ENCODE measurements around the gene RAB30.

RAB30 gene

DNA sequence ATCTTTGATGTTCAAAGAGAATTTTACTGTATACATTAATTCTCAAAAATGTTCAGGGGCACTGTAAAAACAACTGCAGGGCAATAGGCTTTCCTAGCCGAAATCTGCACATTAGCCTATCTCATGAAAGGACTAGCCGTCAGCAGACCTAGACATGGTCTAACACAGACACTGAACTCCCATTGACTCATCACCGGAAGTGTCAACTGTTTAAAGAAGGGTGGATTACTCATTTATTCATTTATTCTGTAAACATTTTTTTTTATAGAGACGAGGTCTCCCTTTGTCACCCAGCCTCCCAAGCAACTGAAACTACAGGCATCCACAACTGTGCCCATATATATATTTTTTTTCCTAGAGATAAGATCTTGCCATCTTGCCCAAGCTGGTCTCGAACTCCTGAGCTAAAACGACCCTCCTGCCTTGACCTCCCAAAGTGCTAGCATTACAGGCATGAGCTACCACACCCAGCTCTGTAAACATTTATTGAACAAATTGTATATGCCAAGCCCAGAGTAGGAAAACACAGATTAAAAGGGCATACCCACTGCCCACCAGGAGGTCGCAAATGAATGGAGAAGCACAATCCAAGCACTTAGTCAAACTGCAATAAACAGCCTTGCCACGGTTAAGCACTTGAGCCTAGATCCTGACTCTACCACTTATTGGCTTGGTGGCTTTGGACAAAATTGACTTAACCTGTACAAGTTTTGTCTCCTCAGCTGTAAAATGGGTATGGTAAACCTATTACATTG, 26.6 kb downstream of the RAB30 start:
- TF ChIP-seq, protein P1, sequence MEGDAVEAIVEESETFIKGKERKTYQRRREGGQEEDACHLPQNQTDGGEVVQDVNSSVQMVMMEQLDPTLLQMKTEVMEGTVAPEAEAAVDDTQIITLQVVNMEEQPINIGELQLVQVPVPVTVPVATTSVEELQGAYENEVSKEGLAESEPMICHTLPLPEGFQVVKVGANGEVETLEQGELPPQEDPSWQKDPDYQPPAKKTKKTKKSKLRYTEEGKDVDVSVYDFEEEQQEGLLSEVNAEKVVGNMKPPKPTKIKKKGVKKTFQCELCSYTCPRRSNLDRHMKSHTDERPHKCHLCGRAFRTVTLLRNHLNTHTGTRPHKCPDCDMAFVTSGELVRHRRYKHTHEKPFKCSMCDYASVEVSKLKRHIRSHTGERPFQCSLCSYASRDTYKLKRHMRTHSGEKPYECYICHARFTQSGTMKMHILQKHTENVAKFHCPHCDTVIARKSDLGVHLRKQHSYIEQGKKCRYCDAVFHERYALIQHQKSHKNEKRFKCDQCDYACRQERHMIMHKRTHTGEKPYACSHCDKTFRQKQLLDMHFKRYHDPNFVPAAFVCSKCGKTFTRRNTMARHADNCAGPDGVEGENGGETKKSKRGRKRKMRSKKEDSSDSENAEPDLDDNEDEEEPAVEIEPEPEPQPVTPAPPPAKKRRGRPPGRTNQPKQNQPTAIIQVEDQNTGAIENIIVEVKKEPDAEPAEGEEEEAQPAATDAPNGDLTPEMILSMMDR (conservative IDR thresholded peaks at IDR 0.05; ENCODE audit: low read depth, low read length), result no peak
- Histone ChIP-seq H3K9ac (no peak overlapping the region), H3K4me3 (IDR thresholded peaks at IDR 0.05; ENCODE audit: insufficient read depth, low read depth, low read length) (no peak overlapping the region), H3K4me2 (no peak overlapping the region), H3K79me2 (ENCODE audit: insufficient read depth, low read depth) (no peaks in the 10 kb centered on the region), H3K27me3 (ENCODE audit: insufficient read depth, low read depth) (no peaks in the 10 kb centered on the region), H3K36me3 (ENCODE audit: insufficient read depth) (no peaks in the 10 kb centered on the region), H2AFZ (ENCODE audit: low read depth) (no peak overlapping the region), H3K4me1 (ENCODE audit: low read depth, poor library complexity, severe bottlenecking) (peaks cover 10% of the 10 kb centered on the region), H3K27ac (no peak overlapping the region), H4K20me1 (ENCODE audit: insufficient read depth) (no peaks in the 10 kb centered on the region)

DNA sequence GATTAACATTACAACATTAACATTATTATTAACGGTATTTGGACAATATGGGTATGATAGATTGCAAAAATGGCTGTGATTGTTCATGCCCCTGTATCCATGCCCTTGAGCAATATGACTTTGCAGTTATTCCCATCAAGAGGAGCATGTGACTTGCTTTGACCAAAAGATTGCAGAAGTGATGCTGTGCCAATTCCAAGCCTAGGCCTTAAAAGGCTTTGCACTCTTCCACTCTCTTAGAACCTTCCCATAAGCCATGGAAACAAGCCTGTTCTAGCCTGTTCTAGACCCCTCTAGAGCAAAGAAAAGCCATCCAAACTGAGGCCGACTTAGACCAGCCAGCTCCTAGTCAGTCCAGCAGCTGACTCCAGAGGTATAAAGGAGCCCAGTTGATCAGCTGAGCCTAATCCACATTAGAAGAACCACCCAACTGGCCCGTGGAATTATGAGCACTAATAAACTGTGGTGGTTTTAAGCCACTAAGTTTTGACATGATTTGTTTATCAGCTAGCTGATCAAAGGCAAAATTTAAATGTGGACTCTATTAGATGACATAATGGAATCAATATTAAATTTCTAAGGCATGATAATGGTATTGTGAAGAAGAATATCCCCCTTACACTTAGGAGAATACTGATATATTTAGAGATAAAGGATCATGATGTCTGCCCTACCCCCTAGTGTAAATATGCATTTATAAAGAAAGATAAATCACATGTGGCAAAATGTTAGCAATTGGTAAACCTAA, 28.6 kb downstream of the RAB30 start:
- H3K4me3 ChIP-seq (IDR thresholded peaks at IDR 0.05; ENCODE audit: insufficient read depth, low read depth, low read length), result no peak overlapping the region
- no peak overlapping the region for H3K4me2 ChIP-seq
- no peaks in the 10 kb centered on the region for H4K20me1 ChIP-seq (ENCODE audit: insufficient read depth)
- H3K4me1 ChIP-seq (ENCODE audit: low read depth, poor library complexity, severe bottlenecking), result peaks cover 10% of the 10 kb centered on the region
- no peaks in the 10 kb centered on the region for H3K27me3 ChIP-seq (ENCODE audit: insufficient read depth, low read depth)
- H3K27ac ChIP-seq, result no peak overlapping the region
- H3K79me2 ChIP-seq (ENCODE audit: insufficient read depth, low read depth), result no peaks in the 10 kb centered on the region
- TF ChIP-seq, protein P1 (conservative IDR thresholded peaks at IDR 0.05; ENCODE audit: low read depth, low read length), result no peak
- H2AFZ ChIP-seq (ENCODE audit: low read depth), result no peak overlapping the region
- H3K9ac ChIP-seq, result no peak overlapping the region
- H3K36me3 ChIP-seq (ENCODE audit: insufficient read depth), result no peaks in the 10 kb centered on the region

DNA sequence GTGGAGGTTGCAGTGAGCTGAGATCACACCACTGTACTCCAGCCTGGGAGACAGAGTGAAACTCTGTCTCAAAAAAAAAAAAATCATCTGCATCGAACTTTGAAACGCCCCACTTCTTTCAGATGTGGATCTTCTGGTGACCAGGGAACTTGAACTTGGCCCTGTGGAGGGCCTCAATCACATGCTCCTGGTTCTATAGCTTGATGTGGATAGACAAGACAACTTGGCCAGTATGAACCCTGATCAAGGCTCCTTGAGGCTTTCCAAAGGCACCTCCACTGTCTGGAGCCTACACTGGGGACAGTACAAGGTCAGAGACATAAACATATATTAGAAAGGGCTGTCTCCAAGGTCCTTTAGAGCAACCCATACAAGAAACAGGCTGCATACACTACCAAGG, 30.6 kb downstream of the RAB30 start:
- Histone ChIP-seq H3K27me3 (ENCODE audit: insufficient read depth, low read depth) (no peaks in the 10 kb centered on the region), H2AFZ (ENCODE audit: low read depth) (no peak overlapping the region), H3K4me2 (no peak overlapping the region), H3K4me3 (IDR thresholded peaks at IDR 0.05; ENCODE audit: insufficient read depth, low read depth, low read length) (no peak overlapping the region), H3K36me3 (ENCODE audit: insufficient read depth) (no peaks in the 10 kb centered on the region), H4K20me1 (ENCODE audit: insufficient read depth) (no peaks in the 10 kb centered on the region), H3K4me1 (ENCODE audit: low read depth, poor library complexity, severe bottlenecking) (no peaks in the 10 kb centered on the region), H3K79me2 (ENCODE audit: insufficient read depth, low read depth) (no peaks in the 10 kb centered on the region), H3K9ac (no peak overlapping the region), H3K27ac (no peak overlapping the region)
- TF ChIP-seq, protein P1 (conservative IDR thresholded peaks at IDR 0.05; ENCODE audit: low read depth, low read length), result no peak

DNA sequence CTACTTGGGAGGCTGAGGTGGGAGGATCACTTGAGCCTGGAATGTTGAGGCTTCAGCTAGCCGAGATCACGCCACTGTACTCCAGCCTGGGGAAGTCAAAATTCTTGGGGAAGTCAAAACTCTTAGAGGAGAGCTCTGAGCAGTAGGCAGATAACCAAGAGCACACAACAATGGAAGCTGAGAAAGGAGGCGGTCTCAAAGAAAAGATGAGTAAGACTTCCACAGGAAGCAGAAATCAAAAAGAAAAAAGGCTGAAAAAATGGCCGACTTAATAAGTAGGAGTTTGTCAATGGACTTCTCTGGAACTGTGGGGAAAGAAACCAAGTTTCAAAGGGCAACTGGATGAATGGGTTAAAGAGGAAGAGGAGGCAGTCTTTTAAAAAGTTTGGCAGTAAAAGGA, 32.1 kb downstream of the RAB30 start:
- Histone ChIP-seq H3K36me3 (ENCODE audit: insufficient read depth) (no peaks in the 10 kb centered on the region), H3K4me2 (no peak overlapping the region), H3K4me1 (ENCODE audit: low read depth, poor library complexity, severe bottlenecking) (peaks cover 7% of the 10 kb centered on the region), H2AFZ (ENCODE audit: low read depth) (no peak overlapping the region), H3K27me3 (ENCODE audit: insufficient read depth, low read depth) (no peaks in the 10 kb centered on the region), H3K4me3 (IDR thresholded peaks at IDR 0.05; ENCODE audit: insufficient read depth, low read depth, low read length) (no peak overlapping the region), H3K79me2 (ENCODE audit: insufficient read depth, low read depth) (no peaks in the 10 kb centered on the region), H3K9ac (no peak overlapping the region), H4K20me1 (ENCODE audit: insufficient read depth) (no peaks in the 10 kb centered on the region), H3K27ac (no peak overlapping the region)
- TF ChIP-seq, protein P1 (conservative IDR thresholded peaks at IDR 0.05; ENCODE audit: low read depth, low read length), result no peak

All from KMS-11 (cell line).